Body of pancreas (tissue), 4 donors: ENCODE data around the gene WDFY1.

Experiments used
- POLR2A ChIP-seq, 3 donors: fragments of 450-650 bp; IDR thresholded peaks; one replicate each; pipeline ENCODE4 v1.6.1; 2016; ENCODE audit warnings: antibody characterized with exemption in 3 of 3, mild to moderate bottlenecking in 2 of 3
- TF ChIP-seq, protein P1 (sequence below), 7 experiments: fragments of 450-650 bp in 4 of 7; fragments of 200-600 bp in 3 of 7; sonication (generic) in 3 of 7; IDR thresholded peaks; one replicate each; pipeline ENCODE4 v1.5.1; 2016 to 2019; ENCODE audit warnings: antibody characterized with exemption in 7 of 7

DNA sequence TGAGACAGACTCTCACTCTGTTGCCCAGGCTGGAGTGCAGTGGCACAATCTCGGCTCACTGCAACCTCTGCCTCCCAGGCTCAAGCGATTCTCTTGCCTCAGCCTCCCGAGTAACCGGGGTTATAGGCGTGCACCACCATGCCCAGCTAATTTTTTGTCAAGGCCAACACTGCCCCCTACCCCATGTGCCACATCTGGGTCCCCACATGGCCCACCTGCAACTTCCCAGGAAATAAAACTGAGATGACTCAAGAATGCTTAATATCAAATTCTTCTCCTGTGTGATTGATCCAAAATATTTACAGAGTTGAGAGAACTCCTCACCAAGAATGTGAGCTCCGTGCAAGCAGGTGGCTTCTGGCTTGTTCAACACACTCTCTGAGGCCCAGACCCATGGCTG is 116.8 kb downstream of the WDFY1 start:
- TF ChIP-seq, protein P1, sequence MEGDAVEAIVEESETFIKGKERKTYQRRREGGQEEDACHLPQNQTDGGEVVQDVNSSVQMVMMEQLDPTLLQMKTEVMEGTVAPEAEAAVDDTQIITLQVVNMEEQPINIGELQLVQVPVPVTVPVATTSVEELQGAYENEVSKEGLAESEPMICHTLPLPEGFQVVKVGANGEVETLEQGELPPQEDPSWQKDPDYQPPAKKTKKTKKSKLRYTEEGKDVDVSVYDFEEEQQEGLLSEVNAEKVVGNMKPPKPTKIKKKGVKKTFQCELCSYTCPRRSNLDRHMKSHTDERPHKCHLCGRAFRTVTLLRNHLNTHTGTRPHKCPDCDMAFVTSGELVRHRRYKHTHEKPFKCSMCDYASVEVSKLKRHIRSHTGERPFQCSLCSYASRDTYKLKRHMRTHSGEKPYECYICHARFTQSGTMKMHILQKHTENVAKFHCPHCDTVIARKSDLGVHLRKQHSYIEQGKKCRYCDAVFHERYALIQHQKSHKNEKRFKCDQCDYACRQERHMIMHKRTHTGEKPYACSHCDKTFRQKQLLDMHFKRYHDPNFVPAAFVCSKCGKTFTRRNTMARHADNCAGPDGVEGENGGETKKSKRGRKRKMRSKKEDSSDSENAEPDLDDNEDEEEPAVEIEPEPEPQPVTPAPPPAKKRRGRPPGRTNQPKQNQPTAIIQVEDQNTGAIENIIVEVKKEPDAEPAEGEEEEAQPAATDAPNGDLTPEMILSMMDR (IDR thresholded peaks at IDR 0.05): no peak
- TF ChIP-seq POLR2A (IDR thresholded peaks at IDR 0.05): no peak
